ENCODE data around the gene DDX56.

Gene DDX56

DNA sequence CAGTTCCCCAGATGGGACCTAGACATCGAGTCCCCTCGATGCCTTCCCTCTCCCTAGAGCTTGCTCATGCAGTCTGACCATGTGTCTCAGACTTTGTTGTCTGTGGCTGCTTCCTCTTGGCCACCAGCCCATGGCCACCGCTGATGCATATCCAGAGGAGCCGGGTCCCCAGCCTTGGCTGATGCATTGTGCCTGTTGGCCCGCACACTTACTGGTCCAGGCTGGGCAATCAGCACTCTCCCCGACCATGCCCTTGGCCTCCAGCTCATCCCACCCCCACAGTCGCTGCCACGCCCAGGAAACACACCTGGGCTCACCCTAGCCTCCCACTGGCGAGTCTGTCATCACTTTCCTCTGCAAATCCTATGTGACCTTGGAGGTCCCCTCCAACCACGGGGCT is 42.7 kb downstream of the DDX56 start:
- Histone ChIP-seq H3K27ac (no peak overlapping the region), H3K36me3 (no peaks in the 10 kb centered on the region), H3K9me3 (no peaks in the 10 kb centered on the region), H3K4me1 (ENCODE audit: control insufficient read depth in 1 of 2, insufficient read depth in 1 of 2, low read depth in 1 of 2, low read length in 1 of 2) (no peaks in the 10 kb centered on the region), H3K4me3 (ENCODE audit: low read depth in 1 of 2, low read length in 1 of 2) (no peak overlapping the region), H3K27me3 (no peaks in the 10 kb centered on the region)
- TF ChIP-seq CTCF (IDR thresholded peaks at IDR 0.05), result no peak

- no peaks in the 10 kb centered on the region for H3K36me3 ChIP-seq
- no peaks in the 10 kb centered on the region for H3K4me1 ChIP-seq (ENCODE audit: control insufficient read depth in 1 of 2, insufficient read depth in 1 of 2, low read depth in 1 of 2, low read length in 1 of 2)
- H3K9me3 ChIP-seq, result no peaks in the 10 kb centered on the region
- TF ChIP-seq CTCF (IDR thresholded peaks at IDR 0.05), result no peak
- peaks cover 5% of the 10 kb centered on the region for H3K27me3 ChIP-seq
- no peak overlapping the region for H3K4me3 ChIP-seq (ENCODE audit: low read depth in 1 of 2, low read length in 1 of 2)
- H3K27ac ChIP-seq, result no peak overlapping the region
These were observed 48.8 kb downstream of the DDX56 start for GRCh38 chr7:44524811-44525388.

DNA sequence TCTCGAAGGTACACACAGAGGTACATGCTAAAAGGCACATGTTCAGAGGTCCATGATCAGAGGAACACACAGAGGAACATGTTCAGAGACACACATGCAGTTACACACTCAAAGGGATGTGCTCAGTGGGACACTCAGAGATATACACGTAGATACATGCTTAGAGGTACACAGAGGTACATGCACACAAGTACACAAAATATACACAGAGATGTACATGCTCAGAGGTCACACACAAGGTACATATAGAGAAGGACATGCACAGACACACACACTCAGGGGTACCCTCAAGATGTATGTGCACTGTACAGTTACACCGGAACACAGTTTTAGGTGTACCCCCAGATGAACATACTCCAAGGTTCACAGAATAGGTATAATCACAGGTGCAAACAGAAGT is 51.4 kb downstream of the DDX56 start:
- no peak for TF ChIP-seq CTCF (IDR thresholded peaks at IDR 0.05)
- Histone ChIP-seq H3K9me3 (no peaks in the 10 kb centered on the region), H3K27me3 (peaks cover 5% of the 10 kb centered on the region), H3K27ac (no peak overlapping the region), H3K4me1 (ENCODE audit: control insufficient read depth in 1 of 2, insufficient read depth in 1 of 2, low read depth in 1 of 2, low read length in 1 of 2) (no peaks in the 10 kb centered on the region), H3K36me3 (no peaks in the 10 kb centered on the region), H3K4me3 (ENCODE audit: low read depth in 1 of 2, low read length in 1 of 2) (no peak overlapping the region)

GRCh38 chr7:44521347-44522095 is 52.2 kb downstream of the DDX56 start:
- Histone ChIP-seq H3K9me3 (no peaks in the 10 kb centered on the region), H3K27ac (no peak overlapping the region), H3K27me3 (peaks cover 5% of the 10 kb centered on the region), H3K4me1 (ENCODE audit: control insufficient read depth in 1 of 2, insufficient read depth in 1 of 2, low read depth in 1 of 2, low read length in 1 of 2) (no peaks in the 10 kb centered on the region), H3K4me3 (ENCODE audit: low read depth in 1 of 2, low read length in 1 of 2) (no peak overlapping the region), H3K36me3 (no peaks in the 10 kb centered on the region)
- no peak for TF ChIP-seq CTCF (IDR thresholded peaks at IDR 0.05)

DNA sequence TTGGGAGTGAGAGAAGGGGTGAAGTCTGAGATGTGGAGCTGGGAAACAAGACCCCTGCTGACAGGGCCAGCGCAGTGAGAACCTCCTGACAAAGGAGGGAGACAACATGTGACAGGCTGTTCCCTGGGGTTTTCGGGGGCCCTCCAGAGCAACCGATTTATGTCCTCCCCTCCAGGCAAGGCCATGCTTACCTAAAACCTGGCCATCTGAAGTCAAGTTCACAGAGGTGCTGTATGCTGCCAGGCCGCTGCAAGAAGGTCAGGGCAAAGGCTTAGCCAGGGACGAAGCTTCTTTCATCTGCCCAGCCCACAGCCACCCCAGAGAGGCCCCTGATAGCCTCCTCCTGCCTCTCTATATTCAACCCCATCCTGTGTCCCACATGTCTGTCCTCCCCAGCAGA is 53.1 kb downstream of the DDX56 start:
- no peak overlapping the region for H3K27ac ChIP-seq
- H3K27me3 ChIP-seq, result peaks cover 5% of the 10 kb centered on the region
- H3K9me3 ChIP-seq, result no peaks in the 10 kb centered on the region
- no peak overlapping the region for H3K4me3 ChIP-seq (ENCODE audit: low read depth in 1 of 2, low read length in 1 of 2)
- no peaks in the 10 kb centered on the region for H3K4me1 ChIP-seq (ENCODE audit: control insufficient read depth in 1 of 2, insufficient read depth in 1 of 2, low read depth in 1 of 2, low read length in 1 of 2)
- TF ChIP-seq CTCF (IDR thresholded peaks at IDR 0.05), result no peak
- no peaks in the 10 kb centered on the region for H3K36me3 ChIP-seq

Data from neutrophil (primary cell).